ENCODE measurements around the gene RARB. TPM values are rescaled to one million over a fixed set of nuclear protein-coding genes. Genes with fewer than 3 reads are reported as not detected.

Gene RARB
- total and polyA plus RNA-seq, 2 of the 13 experiments (the other 11 are each of a cell fraction or from before 2014, with no cell fraction given), result 0.16 TPM; not detected in 1

DNA sequence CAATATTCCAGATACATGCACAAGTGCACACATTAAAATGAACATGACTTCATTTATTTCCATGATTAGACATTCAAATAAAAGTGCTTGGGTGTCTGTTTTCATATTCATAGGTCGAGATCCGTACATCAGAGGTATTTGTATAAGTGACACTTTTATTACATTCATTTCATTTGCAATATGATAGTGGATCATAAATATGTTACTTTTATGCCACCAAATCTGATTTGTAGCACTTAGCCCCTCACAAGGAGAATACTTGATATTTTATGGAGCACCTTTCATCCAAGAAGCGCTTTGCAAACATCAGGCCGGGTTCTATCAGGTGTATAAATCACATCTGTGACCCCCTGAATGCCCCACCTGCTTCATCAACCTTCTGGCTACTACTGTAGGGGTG is 136.0 kb downstream of the RARB start (continued):
- TF ChIP-seq, protein P1, sequence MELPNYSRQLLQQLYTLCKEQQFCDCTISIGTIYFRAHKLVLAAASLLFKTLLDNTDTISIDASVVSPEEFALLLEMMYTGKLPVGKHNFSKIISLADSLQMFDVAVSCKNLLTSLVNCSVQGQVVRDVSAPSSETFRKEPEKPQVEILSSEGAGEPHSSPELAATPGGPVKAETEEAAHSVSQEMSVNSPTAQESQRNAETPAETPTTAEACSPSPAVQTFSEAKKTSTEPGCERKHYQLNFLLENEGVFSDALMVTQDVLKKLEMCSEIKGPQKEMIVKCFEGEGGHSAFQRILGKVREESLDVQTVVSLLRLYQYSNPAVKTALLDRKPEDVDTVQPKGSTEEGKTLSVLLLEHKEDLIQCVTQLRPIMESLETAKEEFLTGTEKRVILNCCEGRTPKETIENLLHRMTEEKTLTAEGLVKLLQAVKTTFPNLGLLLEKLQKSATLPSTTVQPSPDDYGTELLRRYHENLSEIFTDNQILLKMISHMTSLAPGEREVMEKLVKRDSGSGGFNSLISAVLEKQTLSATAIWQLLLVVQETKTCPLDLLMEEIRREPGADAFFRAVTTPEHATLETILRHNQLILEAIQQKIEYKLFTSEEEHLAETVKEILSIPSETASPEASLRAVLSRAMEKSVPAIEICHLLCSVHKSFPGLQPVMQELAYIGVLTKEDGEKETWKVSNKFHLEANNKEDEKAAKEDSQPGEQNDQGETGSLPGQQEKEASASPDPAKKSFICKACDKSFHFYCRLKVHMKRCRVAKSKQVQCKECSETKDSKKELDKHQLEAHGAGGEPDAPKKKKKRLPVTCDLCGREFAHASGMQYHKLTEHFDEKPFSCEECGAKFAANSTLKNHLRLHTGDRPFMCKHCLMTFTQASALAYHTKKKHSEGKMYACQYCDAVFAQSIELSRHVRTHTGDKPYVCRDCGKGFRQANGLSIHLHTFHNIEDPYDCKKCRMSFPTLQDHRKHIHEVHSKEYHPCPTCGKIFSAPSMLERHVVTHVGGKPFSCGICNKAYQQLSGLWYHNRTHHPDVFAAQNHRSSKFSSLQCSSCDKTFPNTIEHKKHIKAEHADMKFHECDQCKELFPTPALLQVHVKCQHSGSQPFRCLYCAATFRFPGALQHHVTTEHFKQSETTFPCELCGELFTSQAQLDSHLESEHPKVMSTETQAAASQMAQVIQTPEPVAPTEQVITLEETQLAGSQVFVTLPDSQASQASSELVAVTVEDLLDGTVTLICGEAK (IDR thresholded peaks at IDR 0.05), result no peak
- TF ChIP-seq, protein P1 (CRISPR knock-in tag; IDR thresholded peaks at IDR 0.05), result no peak
- TF ChIP-seq, protein P2, sequence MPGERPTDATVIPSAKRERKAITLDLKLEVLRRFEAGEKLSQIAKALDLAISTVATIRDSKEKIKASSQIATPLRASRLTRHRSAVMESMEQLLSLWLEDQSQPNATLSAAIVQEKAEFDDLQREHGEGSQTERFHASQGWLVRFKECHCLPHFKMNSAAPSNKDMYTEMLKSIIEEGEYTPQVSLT (CRISPR knock-in tag; IDR thresholded peaks at IDR 0.05; ENCODE audit: borderline replicate concordance, low read depth), result no peak
- TF ChIP-seq KLF9 (CRISPR knock-in tag; IDR thresholded peaks at IDR 0.05; ENCODE audit: low read depth), result no peak
- no peak for TF ChIP-seq MEF2D (CRISPR knock-in tag; IDR thresholded peaks at IDR 0.05)
- TF ChIP-seq KDM5A (IDR thresholded peaks at IDR 0.05; ENCODE audit: borderline replicate concordance, low read length), result no peak
- no peak for TF ChIP-seq TBL1XR1 (IDR thresholded peaks at IDR 0.05; ENCODE audit: borderline replicate concordance, low read length, partially characterized antibody)

Data from HepG2 (cell line).